ENCODE data around the gene AGPAT4. TPM values are rescaled to one million over a fixed set of nuclear protein-coding genes. Genes with fewer than 3 reads are reported as not detected.

Gene AGPAT4
- polyA plus RNA-seq, 1 donor (not counting 4 experiments of a cell fraction or from before 2014, with no cell fraction given): 8.4 TPM

DNA sequence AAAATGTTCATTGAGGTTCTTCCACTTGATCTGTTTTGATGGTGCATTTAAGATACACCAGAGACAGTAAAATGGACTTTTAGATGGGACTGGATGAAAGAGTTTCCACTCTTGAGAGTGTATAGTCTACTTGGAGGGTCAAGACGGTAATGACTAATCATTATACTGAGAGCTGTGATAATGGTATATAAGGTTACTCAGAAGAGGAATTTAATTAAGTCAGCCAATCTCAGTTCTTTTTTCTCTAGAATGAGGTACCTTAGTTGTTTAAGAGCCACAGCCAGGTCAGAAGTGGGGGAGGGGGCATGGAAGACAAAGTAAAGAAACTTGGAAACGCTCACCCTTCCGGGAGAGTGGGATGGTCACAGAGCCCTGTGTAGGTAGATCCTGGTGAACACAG is 158.4 kb downstream of the AGPAT4 start:
- Histone ChIP-seq H2AFZ (ENCODE audit: control insufficient read depth, low read length) (no peak overlapping the region), H3K36me3 (ENCODE audit: control insufficient read depth in 2 of 2, extremely low read depth in 1 of 2, insufficient read depth in 2 of 2, low read length in 2 of 2) (peaks cover 11 to 13% of the 10 kb centered on the region in 2 experiments), H3K4me3 (ENCODE audit: control insufficient read depth in 2 of 3, extremely low read depth in 1 of 3, insufficient read depth in 2 of 3, low read depth in 1 of 3, low read length in 3 of 3) (no peak overlapping the region), H3K9ac (ENCODE audit: control insufficient read depth, extremely low read depth, insufficient read depth, low read length) (no peak overlapping the region), H3K27ac (ENCODE audit: control insufficient read depth, insufficient read depth, low read length) (no peak overlapping the region), H3K79me2 (ENCODE audit: control insufficient read depth, insufficient read depth, low read length) (no peaks in the 10 kb centered on the region), H3K9me1 (ENCODE audit: control insufficient read depth, extremely low read depth, insufficient read depth, low read length) (no peaks in the 10 kb centered on the region), H3K4me2 (ENCODE audit: control insufficient read depth, extremely low read depth, insufficient read depth, low read depth, low read length) (no peak overlapping the region), H4K20me1 (ENCODE audit: control insufficient read depth, extremely low read depth, insufficient read depth, low read length) (no peaks in the 10 kb centered on the region), H3K9me3 (ENCODE audit: control insufficient read depth, low read depth, low read length) (no peaks in the 10 kb centered on the region), H3K27me3 (ENCODE audit: control insufficient read depth, extremely low read depth, insufficient read depth, low read length) (no peaks in the 10 kb centered on the region), H3K4me1 (ENCODE audit: control insufficient read depth, extremely low read depth, insufficient read depth, low read length) (no peaks in the 10 kb centered on the region)
- TF ChIP-seq, protein P1, sequence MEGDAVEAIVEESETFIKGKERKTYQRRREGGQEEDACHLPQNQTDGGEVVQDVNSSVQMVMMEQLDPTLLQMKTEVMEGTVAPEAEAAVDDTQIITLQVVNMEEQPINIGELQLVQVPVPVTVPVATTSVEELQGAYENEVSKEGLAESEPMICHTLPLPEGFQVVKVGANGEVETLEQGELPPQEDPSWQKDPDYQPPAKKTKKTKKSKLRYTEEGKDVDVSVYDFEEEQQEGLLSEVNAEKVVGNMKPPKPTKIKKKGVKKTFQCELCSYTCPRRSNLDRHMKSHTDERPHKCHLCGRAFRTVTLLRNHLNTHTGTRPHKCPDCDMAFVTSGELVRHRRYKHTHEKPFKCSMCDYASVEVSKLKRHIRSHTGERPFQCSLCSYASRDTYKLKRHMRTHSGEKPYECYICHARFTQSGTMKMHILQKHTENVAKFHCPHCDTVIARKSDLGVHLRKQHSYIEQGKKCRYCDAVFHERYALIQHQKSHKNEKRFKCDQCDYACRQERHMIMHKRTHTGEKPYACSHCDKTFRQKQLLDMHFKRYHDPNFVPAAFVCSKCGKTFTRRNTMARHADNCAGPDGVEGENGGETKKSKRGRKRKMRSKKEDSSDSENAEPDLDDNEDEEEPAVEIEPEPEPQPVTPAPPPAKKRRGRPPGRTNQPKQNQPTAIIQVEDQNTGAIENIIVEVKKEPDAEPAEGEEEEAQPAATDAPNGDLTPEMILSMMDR (optimal IDR thresholded peaks at IDR 0.05 in 1 of 3, IDR thresholded peaks at IDR 0.05 in 1 of 3, conservative IDR thresholded peaks at IDR 0.05 in 1 of 3; ENCODE audit: extremely low read depth in 1 of 3, insufficient read depth in 2 of 3, low read length in 3 of 3): no peak
- TF ChIP-seq EZH2 (IDR thresholded peaks at IDR 0.05; ENCODE audit: low read length): no peak
- DNase-seq (ENCODE audit: low read depth, low spot score): no peak
- FAIRE-seq: no peak
- dilution Hi-C loops (cut with MboI; ENCODE audit: extremely low pct_ligation_motif_present, low sequenced_read_pairs): no loop called here

DNA sequence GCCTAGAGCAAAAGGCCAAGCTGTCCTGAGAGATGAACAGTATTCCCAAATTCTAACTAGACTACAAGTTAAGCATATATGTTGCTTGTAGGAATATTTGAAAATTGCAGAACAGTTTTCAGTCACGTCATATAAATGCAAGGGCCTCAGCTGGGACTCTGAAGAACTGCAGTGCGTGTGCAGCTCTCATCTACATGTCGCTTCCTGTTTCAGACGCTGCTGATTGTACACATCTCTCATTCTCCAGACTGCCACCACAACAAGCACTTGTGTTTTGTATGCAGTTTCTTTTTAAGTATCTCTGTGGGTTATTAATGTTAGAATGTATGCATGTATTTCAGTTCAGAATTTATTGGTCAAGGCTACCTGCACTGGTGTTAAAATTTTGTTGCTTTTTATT is 162.6 kb downstream of the AGPAT4 start:
- dilution Hi-C loops (cut with MboI; ENCODE audit: extremely low pct_ligation_motif_present, low sequenced_read_pairs): no loop called here
- Histone ChIP-seq H3K27me3 (ENCODE audit: control insufficient read depth, extremely low read depth, insufficient read depth, low read length) (no peaks in the 10 kb centered on the region), H3K9ac (ENCODE audit: control insufficient read depth, extremely low read depth, insufficient read depth, low read length) (no peak overlapping the region), H4K20me1 (ENCODE audit: control insufficient read depth, extremely low read depth, insufficient read depth, low read length) (no peaks in the 10 kb centered on the region), H3K36me3 (ENCODE audit: control insufficient read depth in 2 of 2, extremely low read depth in 1 of 2, insufficient read depth in 2 of 2, low read length in 2 of 2) (peaks cover 24 to 38% of the 10 kb centered on the region in 2 experiments), H3K9me1 (ENCODE audit: control insufficient read depth, extremely low read depth, insufficient read depth, low read length) (no peaks in the 10 kb centered on the region), H3K4me2 (ENCODE audit: control insufficient read depth, extremely low read depth, insufficient read depth, low read depth, low read length) (no peak overlapping the region), H3K4me1 (ENCODE audit: control insufficient read depth, extremely low read depth, insufficient read depth, low read length) (peaks cover 3% of the 10 kb centered on the region), H2AFZ (ENCODE audit: control insufficient read depth, low read length) (no peak overlapping the region), H3K4me3 (ENCODE audit: control insufficient read depth in 2 of 3, extremely low read depth in 1 of 3, insufficient read depth in 2 of 3, low read depth in 1 of 3, low read length in 3 of 3) (no peak overlapping the region), H3K79me2 (ENCODE audit: control insufficient read depth, insufficient read depth, low read length) (no peaks in the 10 kb centered on the region), H3K9me3 (ENCODE audit: control insufficient read depth, low read depth, low read length) (no peaks in the 10 kb centered on the region), H3K27ac (ENCODE audit: control insufficient read depth, insufficient read depth, low read length) (no peak overlapping the region)
- TF ChIP-seq, protein P1 (optimal IDR thresholded peaks at IDR 0.05 in 1 of 3, IDR thresholded peaks at IDR 0.05 in 1 of 3, conservative IDR thresholded peaks at IDR 0.05 in 1 of 3; ENCODE audit: extremely low read depth in 1 of 3, insufficient read depth in 2 of 3, low read length in 3 of 3): no peak
- TF ChIP-seq EZH2 (IDR thresholded peaks at IDR 0.05; ENCODE audit: low read length): no peak
- no peak for DNase-seq (ENCODE audit: low read depth, low spot score)
- FAIRE-seq: no peak
